Measurements from ENCODE around the gene SLC2A8.

SLC2A8 gene

GRCh38 chr9:127398715-127399400 lies 1.9 kb downstream of the SLC2A8 start:
- H3K4me3 ChIP-seq (ENCODE audit: low read depth, low read length, poor library complexity, severe bottlenecking) = no peak overlapping the region
- H4K20me1 ChIP-seq (ENCODE audit: insufficient read depth, low read length) = no peaks in the 10 kb centered on the region
- H3K27ac ChIP-seq (ENCODE audit: low read depth, low read length, poor library complexity, severe bottlenecking) = no peak overlapping the region

GRCh38 chr9:127399736-127400269 lies 2.8 kb downstream of the SLC2A8 start:
- no peak overlapping the region for H3K9ac ChIP-seq (ENCODE audit: low read length)
- peaks cover 18% of the 10 kb centered on the region for H3K4me1 ChIP-seq (ENCODE audit: insufficient read depth, low read length, severe bottlenecking)
- H3K9me3 ChIP-seq (ENCODE audit: low read length) = no peaks in the 10 kb centered on the region
- no peaks in the 10 kb centered on the region for H3F3A ChIP-seq (ENCODE audit: insufficient read depth, low read length)
- H3K9me2 ChIP-seq (ENCODE audit: low read depth, low read length) = no peaks in the 10 kb centered on the region
- H3K36me3 ChIP-seq (ENCODE audit: insufficient read depth, low read length) = no peaks in the 10 kb centered on the region
- TF ChIP-seq EZH2 (IDR thresholded peaks at IDR 0.05; ENCODE audit: borderline replicate concordance, low read length) = no peak
- no peak for TF ChIP-seq CTCF (IDR thresholded peaks at IDR 0.05; ENCODE audit: low read length)
- H2AFZ ChIP-seq (ENCODE audit: low read length) = no peak overlapping the region
- H3K4me2 ChIP-seq (ENCODE audit: low read length) = no peak overlapping the region
- H4K20me1 ChIP-seq (ENCODE audit: insufficient read depth, low read length) = no peaks in the 10 kb centered on the region
- H3K27me3 ChIP-seq (ENCODE audit: insufficient read depth, low read length) = no peaks in the 10 kb centered on the region
- no peak overlapping the region for H3K4me3 ChIP-seq (ENCODE audit: low read depth, low read length, poor library complexity, severe bottlenecking)
- H3K79me2 ChIP-seq (ENCODE audit: insufficient read depth, low read length) = no peaks in the 10 kb centered on the region
- H3K27ac ChIP-seq (ENCODE audit: low read depth, low read length, poor library complexity, severe bottlenecking) = no peak overlapping the region

More at GRCh38 chr9:127398715-127399400, 1.9 kb downstream of the SLC2A8 start:
- TF ChIP-seq CTCF (IDR thresholded peaks at IDR 0.05; ENCODE audit: low read length) (no peak), EZH2 (IDR thresholded peaks at IDR 0.05; ENCODE audit: borderline replicate concordance, low read length) (no peak)
- Histone ChIP-seq H3K9me2 (ENCODE audit: low read depth, low read length) (no peaks in the 10 kb centered on the region), H3K4me1 (ENCODE audit: insufficient read depth, low read length, severe bottlenecking) (peaks cover 18% of the 10 kb centered on the region), H3K27me3 (ENCODE audit: insufficient read depth, low read length) (no peaks in the 10 kb centered on the region), H3K9ac (ENCODE audit: low read length) (no peak overlapping the region), H3K36me3 (ENCODE audit: insufficient read depth, low read length) (no peaks in the 10 kb centered on the region), H3K9me3 (ENCODE audit: low read length) (no peaks in the 10 kb centered on the region), H3K79me2 (ENCODE audit: insufficient read depth, low read length) (no peaks in the 10 kb centered on the region), H2AFZ (ENCODE audit: low read length) (no peak overlapping the region), H3K4me2 (ENCODE audit: low read length) (no peak overlapping the region), H3F3A (ENCODE audit: insufficient read depth, low read length) (no peaks in the 10 kb centered on the region)

- peaks cover 10% of the 10 kb centered on the region for H3K4me1 ChIP-seq (ENCODE audit: insufficient read depth, low read length, severe bottlenecking)
- no peak overlapping the region for H3K4me2 ChIP-seq (ENCODE audit: low read length)
- no peak overlapping the region for H3K9ac ChIP-seq (ENCODE audit: low read length)
- no peaks in the 10 kb centered on the region for H3K79me2 ChIP-seq (ENCODE audit: insufficient read depth, low read length)
- no peak overlapping the region for H2AFZ ChIP-seq (ENCODE audit: low read length)
- H3K4me3 ChIP-seq (ENCODE audit: low read depth, low read length, poor library complexity, severe bottlenecking) = no peak overlapping the region
- no peaks in the 10 kb centered on the region for H3K27me3 ChIP-seq (ENCODE audit: insufficient read depth, low read length)
- H3K9me3 ChIP-seq (ENCODE audit: low read length) = no peaks in the 10 kb centered on the region
- H3K9me2 ChIP-seq (ENCODE audit: low read depth, low read length) = no peaks in the 10 kb centered on the region
- no peaks in the 10 kb centered on the region for H3F3A ChIP-seq (ENCODE audit: insufficient read depth, low read length)
- no peak overlapping the region for H3K27ac ChIP-seq (ENCODE audit: low read depth, low read length, poor library complexity, severe bottlenecking)
- H3K36me3 ChIP-seq (ENCODE audit: insufficient read depth, low read length) = no peaks in the 10 kb centered on the region
- no peaks in the 10 kb centered on the region for H4K20me1 ChIP-seq (ENCODE audit: insufficient read depth, low read length)
- TF ChIP-seq EZH2 (IDR thresholded peaks at IDR 0.05; ENCODE audit: borderline replicate concordance, low read length) (no peak), CTCF (IDR thresholded peaks at IDR 0.05; ENCODE audit: low read length) (no peak)
Observed at GRCh38 chr9:127402401-127403090, 5.6 kb downstream of the SLC2A8 start.
